DND-41 (cell line): Measurements from ENCODE around the gene GNLY.

Source experiments
- ATAC-seq: fragments of 200-7000 bp; cut with Tn5 transposase; 3 replicates; pipeline ENCODE4 v1.9.1; 2021; ENCODE audit warnings: low read depth; ENCODE audit not compliant: insufficient read depth
- DNase-seq: peaks from one replicate; pipeline ENCODE4 v3.0.0-alpha.2; 2020
- H2AFZ ChIP-seq: 2 replicates; pipeline ENCODE4 v1.6.0; 2012; ENCODE audit warnings: low read depth, low read length
- H3K27ac ChIP-seq: 2 replicates; pipeline ENCODE4 v1.5.1; 2012; ENCODE audit warnings: low read length, inconsistent platforms
- H3K27me3 ChIP-seq: fragments of 200-600 bp; sonication (generic); 2 replicates; pipeline ENCODE4 v1.6.0; 2012; ENCODE audit warnings: low read length, mild to moderate bottlenecking, inconsistent platforms; ENCODE audit not compliant: insufficient read depth, poor library complexity
- H3K36me3 ChIP-seq: 2 replicates; pipeline ENCODE4 v1.5.1; 2012; ENCODE audit warnings: low read length, inconsistent platforms; ENCODE audit not compliant: insufficient read depth
- H3K4me1 ChIP-seq: 2 replicates; pipeline ENCODE4 v1.5.1; 2012; ENCODE audit warnings: mild to moderate bottlenecking, low read length; ENCODE audit not compliant: insufficient read depth
- H3K4me2 ChIP-seq: 2 replicates; pipeline ENCODE4 v1.6.0; 2012; ENCODE audit warnings: mild to moderate bottlenecking, moderate library complexity, low read length, inconsistent platforms; ENCODE audit not compliant: insufficient read depth
- H3K4me3 ChIP-seq, 2 experiments: fragments of 200-600 bp in 1 of 2; shearing (Covaris generic) in 1 of 2; 2 replicates each; pipeline ENCODE4 v1.5.1; 2012 to 2016; ENCODE audit warnings: inconsistent platforms in 2 of 2, low read length in 2 of 2, mild to moderate bottlenecking in 2 of 2, low read depth in 1 of 2, moderate library complexity in 1 of 2
- H3K79me2 ChIP-seq: 2 replicates; pipeline ENCODE4 v1.6.0; 2012; ENCODE audit warnings: low read length, inconsistent platforms; ENCODE audit not compliant: insufficient read depth
- H3K9ac ChIP-seq: 2 replicates; pipeline ENCODE4 v1.6.0; 2012; ENCODE audit warnings: low read depth, mild to moderate bottlenecking, inconsistent platforms, low read length, moderate library complexity
- H3K9me3 ChIP-seq: 2 replicates; pipeline ENCODE4 v1.5.1; 2012; ENCODE audit warnings: low read length, moderate library complexity, mild to moderate bottlenecking, inconsistent platforms; ENCODE audit not compliant: insufficient read depth, severe bottlenecking
- H4K20me1 ChIP-seq: 2 replicates; pipeline ENCODE4 v1.6.0; 2012; ENCODE audit warnings: low read length; ENCODE audit not compliant: insufficient read depth
- EZH2 ChIP-seq: IDR thresholded peaks from 3 replicates; pipeline ENCODE4 v1.6.1; 2012; ENCODE audit warnings: borderline replicate concordance, low read depth, mild to moderate bottlenecking, moderate library complexity, low read length, inconsistent platforms; ENCODE audit not compliant: severe bottlenecking
- TF ChIP-seq, protein P1 (sequence below): IDR thresholded peaks from 2 replicates; pipeline ENCODE4 v1.5.1; 2012; ENCODE audit warnings: borderline replicate concordance, low read length, moderate library complexity, mild to moderate bottlenecking; ENCODE audit not compliant: poor library complexity, severe bottlenecking; ENCODE audit errors: extremely low read depth

Gene GNLY

GRCh38 chr2:85719609-85720240, 25.6 kb downstream of the GNLY start:
- Histone ChIP-seq H3K79me2 (no peaks in the 10 kb centered on the region), H3K4me3 (no peak overlapping the region), H3K4me1 (peaks cover 6% of the 10 kb centered on the region), H3K27ac (no peak overlapping the region), H3K9ac (no peak overlapping the region), H3K36me3 (no peaks in the 10 kb centered on the region), H4K20me1 (no peaks in the 10 kb centered on the region), H3K9me3 (no peaks in the 10 kb centered on the region), H3K27me3 (peaks cover 3% of the 10 kb centered on the region), H2AFZ (no peak overlapping the region), H3K4me2 (no peak overlapping the region)
- TF ChIP-seq, protein P1, sequence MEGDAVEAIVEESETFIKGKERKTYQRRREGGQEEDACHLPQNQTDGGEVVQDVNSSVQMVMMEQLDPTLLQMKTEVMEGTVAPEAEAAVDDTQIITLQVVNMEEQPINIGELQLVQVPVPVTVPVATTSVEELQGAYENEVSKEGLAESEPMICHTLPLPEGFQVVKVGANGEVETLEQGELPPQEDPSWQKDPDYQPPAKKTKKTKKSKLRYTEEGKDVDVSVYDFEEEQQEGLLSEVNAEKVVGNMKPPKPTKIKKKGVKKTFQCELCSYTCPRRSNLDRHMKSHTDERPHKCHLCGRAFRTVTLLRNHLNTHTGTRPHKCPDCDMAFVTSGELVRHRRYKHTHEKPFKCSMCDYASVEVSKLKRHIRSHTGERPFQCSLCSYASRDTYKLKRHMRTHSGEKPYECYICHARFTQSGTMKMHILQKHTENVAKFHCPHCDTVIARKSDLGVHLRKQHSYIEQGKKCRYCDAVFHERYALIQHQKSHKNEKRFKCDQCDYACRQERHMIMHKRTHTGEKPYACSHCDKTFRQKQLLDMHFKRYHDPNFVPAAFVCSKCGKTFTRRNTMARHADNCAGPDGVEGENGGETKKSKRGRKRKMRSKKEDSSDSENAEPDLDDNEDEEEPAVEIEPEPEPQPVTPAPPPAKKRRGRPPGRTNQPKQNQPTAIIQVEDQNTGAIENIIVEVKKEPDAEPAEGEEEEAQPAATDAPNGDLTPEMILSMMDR: no peak
- TF ChIP-seq EZH2: no peak
- no peak for ATAC-seq
- no peak for DNase-seq

GRCh38 chr2:85720533-85720932, 26.4 kb downstream of the GNLY start:
- Histone ChIP-seq H3K79me2 (no peaks in the 10 kb centered on the region), H3K9ac (no peak overlapping the region), H3K36me3 (no peaks in the 10 kb centered on the region), H4K20me1 (no peaks in the 10 kb centered on the region), H3K4me3 (no peak overlapping the region), H3K27ac (no peak overlapping the region), H3K4me1 (no peaks in the 10 kb centered on the region), H3K4me2 (no peak overlapping the region), H3K9me3 (no peaks in the 10 kb centered on the region), H2AFZ (no peak overlapping the region), H3K27me3 (peaks cover 3% of the 10 kb centered on the region)
- ATAC-seq: no peak
- TF ChIP-seq, protein P1: no peak
- no peak for TF ChIP-seq EZH2
- DNase-seq: no peak

DNA sequence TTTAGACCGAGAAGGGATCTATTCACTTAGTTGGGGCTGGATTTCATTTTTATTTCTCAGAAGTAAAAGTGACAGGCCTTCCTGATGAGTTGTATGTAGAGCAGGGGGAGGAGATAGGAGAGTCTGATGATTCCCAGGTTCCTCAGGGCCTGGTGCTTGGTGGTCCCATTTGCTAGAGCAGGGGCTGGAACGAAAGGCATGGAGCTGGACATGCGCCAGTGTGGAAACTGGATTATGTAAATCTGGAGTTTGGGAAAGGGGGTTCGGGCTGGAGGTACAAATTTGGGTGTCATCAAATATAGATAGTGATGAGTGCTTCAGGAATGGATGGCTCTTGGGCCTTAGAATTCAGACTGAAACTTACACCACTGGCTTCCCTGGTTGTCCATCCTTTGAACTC, 27.5 kb downstream of the GNLY start:
- Histone ChIP-seq H3K4me3 (no peak overlapping the region), H3K27me3 (peaks cover 3% of the 10 kb centered on the region), H3K27ac (no peak overlapping the region), H3K9me3 (no peaks in the 10 kb centered on the region), H3K9ac (no peak overlapping the region), H2AFZ (no peak overlapping the region), H3K36me3 (no peaks in the 10 kb centered on the region), H3K4me2 (no peak overlapping the region), H4K20me1 (no peaks in the 10 kb centered on the region), H3K79me2 (no peaks in the 10 kb centered on the region), H3K4me1 (no peaks in the 10 kb centered on the region)
- ATAC-seq (no peak), DNase-seq (no peak)
- TF ChIP-seq, protein P1: no peak
- TF ChIP-seq EZH2: no peak
